ENCODE measurements around the gene KDELR1. TPM values are rescaled to one million over a fixed set of nuclear protein-coding genes. Genes with fewer than 3 reads are reported as not detected.

Gene KDELR1
- total RNA-seq, 1 experiment from 2014 or later: 111 TPM

- DNase-seq (ENCODE audit: low read depth, low spot score): no peak
- in situ Hi-C loops (cut with HindIII; ENCODE audit: low pct_unique_long_range_greater_than_20kb, low sequenced_read_pairs): no loop called here
- no peaks in the 10 kb centered on the region for H3K27me3 ChIP-seq (ENCODE audit: control insufficient read depth, insufficient read depth, low read length)
- no peaks in the 10 kb centered on the region for H3K9me3 ChIP-seq (ENCODE audit: control insufficient read depth, insufficient read depth, low read depth, low read length)
- peaks cover 3% of the 10 kb centered on the region for H3K4me1 ChIP-seq (ENCODE audit: control insufficient read depth, insufficient read depth, low read length)
- no peak overlapping the region for H3K4me3 ChIP-seq (ENCODE audit: low read depth in 2 of 2, low read length in 2 of 2)
- H3K36me3 ChIP-seq (ENCODE audit: control insufficient read depth, insufficient read depth, low read length): no peaks in the 10 kb centered on the region
- ChIA-PET CTCF (interaction anchor here (0.7 kb wide), 1 partner anchor 50 kb away, joined by 6 read pairs; no protein-coding TSS in a partner anchor), POLR2A (no interaction called here)
- H3K27ac ChIP-seq (ENCODE audit: low read length): no peak overlapping the region
- intact Hi-C loops (cut with micrococcal nuclease; ENCODE audit: unreplicated experiment): no loop called here
- BruUV-seq (replicated peaks): no TSS peak
- ATAC-seq: no peak
- TF ChIP-seq TCF7L2 (IDR thresholded peaks at IDR 0.05; ENCODE audit: low read depth, low read length): no peak
- TF ChIP-seq SIN3A (IDR thresholded peaks at IDR 0.05; ENCODE audit: borderline replicate concordance, insufficient read depth, low read depth, low read length): no peak
- no peak for TF ChIP-seq CTCF (IDR thresholded peaks at IDR 0.05)
- TF ChIP-seq, protein P1, sequence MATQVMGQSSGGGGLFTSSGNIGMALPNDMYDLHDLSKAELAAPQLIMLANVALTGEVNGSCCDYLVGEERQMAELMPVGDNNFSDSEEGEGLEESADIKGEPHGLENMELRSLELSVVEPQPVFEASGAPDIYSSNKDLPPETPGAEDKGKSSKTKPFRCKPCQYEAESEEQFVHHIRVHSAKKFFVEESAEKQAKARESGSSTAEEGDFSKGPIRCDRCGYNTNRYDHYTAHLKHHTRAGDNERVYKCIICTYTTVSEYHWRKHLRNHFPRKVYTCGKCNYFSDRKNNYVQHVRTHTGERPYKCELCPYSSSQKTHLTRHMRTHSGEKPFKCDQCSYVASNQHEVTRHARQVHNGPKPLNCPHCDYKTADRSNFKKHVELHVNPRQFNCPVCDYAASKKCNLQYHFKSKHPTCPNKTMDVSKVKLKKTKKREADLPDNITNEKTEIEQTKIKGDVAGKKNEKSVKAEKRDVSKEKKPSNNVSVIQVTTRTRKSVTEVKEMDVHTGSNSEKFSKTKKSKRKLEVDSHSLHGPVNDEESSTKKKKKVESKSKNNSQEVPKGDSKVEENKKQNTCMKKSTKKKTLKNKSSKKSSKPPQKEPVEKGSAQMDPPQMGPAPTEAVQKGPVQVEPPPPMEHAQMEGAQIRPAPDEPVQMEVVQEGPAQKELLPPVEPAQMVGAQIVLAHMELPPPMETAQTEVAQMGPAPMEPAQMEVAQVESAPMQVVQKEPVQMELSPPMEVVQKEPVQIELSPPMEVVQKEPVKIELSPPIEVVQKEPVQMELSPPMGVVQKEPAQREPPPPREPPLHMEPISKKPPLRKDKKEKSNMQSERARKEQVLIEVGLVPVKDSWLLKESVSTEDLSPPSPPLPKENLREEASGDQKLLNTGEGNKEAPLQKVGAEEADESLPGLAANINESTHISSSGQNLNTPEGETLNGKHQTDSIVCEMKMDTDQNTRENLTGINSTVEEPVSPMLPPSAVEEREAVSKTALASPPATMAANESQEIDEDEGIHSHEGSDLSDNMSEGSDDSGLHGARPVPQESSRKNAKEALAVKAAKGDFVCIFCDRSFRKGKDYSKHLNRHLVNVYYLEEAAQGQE (IDR thresholded peaks at IDR 0.05; ENCODE audit: insufficient read depth in 1 of 2, low read depth in 2 of 2, low read length in 1 of 2): no peak
- TF ChIP-seq POLR2AphosphoS5 (IDR thresholded peaks at IDR 0.05; ENCODE audit: low read depth, low read length): no peak
Observed at GRCh38 chr19:48355365-48355954, 35.9 kb downstream of the KDELR1 start.

- peak; percentile 89 for ATAC-seq
- intact Hi-C loops (cut with micrococcal nuclease; ENCODE audit: unreplicated experiment): no loop called here
- H3K4me1 ChIP-seq (ENCODE audit: control insufficient read depth, insufficient read depth, low read length): peaks cover 3% of the 10 kb centered on the region
Observed at GRCh38 chr19:48354332-48354992, 36.9 kb downstream of the KDELR1 start.

More at GRCh38 chr19:48354332-48354992, 36.9 kb downstream of the KDELR1 start:
- peak; percentile 61 for DNase-seq (ENCODE audit: low read depth, low spot score)
- in situ Hi-C loops (cut with HindIII; ENCODE audit: low pct_unique_long_range_greater_than_20kb, low sequenced_read_pairs): no loop called here
- Histone ChIP-seq H3K27ac (ENCODE audit: low read length) (no peak overlapping the region), H3K9me3 (ENCODE audit: control insufficient read depth, insufficient read depth, low read depth, low read length) (no peaks in the 10 kb centered on the region), H3K27me3 (ENCODE audit: control insufficient read depth, insufficient read depth, low read length) (no peaks in the 10 kb centered on the region), H3K36me3 (ENCODE audit: control insufficient read depth, insufficient read depth, low read length) (no peaks in the 10 kb centered on the region), H3K4me3 (ENCODE audit: low read depth in 2 of 2, low read length in 2 of 2) (no peak overlapping the region)
- ChIA-PET POLR2A (interaction anchor here (0.6 to 0.7 kb wide), 2 partner anchors 25 to 57 kb away, joined by 3 to 5 read pairs; no protein-coding TSS in a partner anchor), CTCF (no interaction called here)
- BruUV-seq (replicated peaks): no TSS peak
- no peak for TF ChIP-seq CTCF (IDR thresholded peaks at IDR 0.05)
- peak; percentile 91 for TF ChIP-seq TCF7L2 (IDR thresholded peaks at IDR 0.05; ENCODE audit: low read depth, low read length)
- TF ChIP-seq POLR2AphosphoS5 (IDR thresholded peaks at IDR 0.05; ENCODE audit: low read depth, low read length): peak; percentile 24; the same call in 1 of the 2 replicates

Measured in Panc1 (cell line).